ENCODE data around the gene TAPT1.

DNA sequence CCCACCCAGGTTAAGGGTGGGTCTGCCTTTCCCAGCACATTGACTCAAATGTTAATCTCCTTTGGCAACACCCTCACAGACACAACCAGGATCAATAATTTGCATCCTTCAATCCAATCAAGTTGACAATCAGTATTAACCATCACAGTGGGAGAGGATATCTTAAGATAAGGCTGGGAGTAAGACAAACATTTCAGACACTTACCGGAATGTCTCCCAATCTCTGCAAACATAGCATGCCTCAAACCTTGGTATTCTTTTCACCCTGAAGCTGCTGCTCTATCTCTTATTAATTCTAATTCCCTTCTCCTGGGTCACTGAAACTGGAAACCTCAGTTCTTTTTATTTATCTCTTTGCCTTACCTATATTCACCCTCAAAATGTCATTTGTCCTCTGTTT is 19.0 kb upstream of the TAPT1 start:
- TF ChIP-seq POLR2AphosphoS5 (IDR thresholded peaks at IDR 0.05; ENCODE audit: low read depth, low read length) (no peak), SIN3A (IDR thresholded peaks at IDR 0.05; ENCODE audit: borderline replicate concordance, insufficient read depth, low read length) (no peak), TAF1 (IDR thresholded peaks at IDR 0.05; ENCODE audit: borderline replicate concordance, insufficient read depth, low read length) (no peak), REST (IDR thresholded peaks at IDR 0.05; ENCODE audit: insufficient read depth in 1 of 2, low read depth in 2 of 2, low read length in 2 of 2) (no peak), FOXP2 (optimal IDR thresholded peaks at IDR 0.05; ENCODE audit: borderline replicate concordance, extremely low read depth, extremely low read length, insufficient read depth) (no peak)

All from PFSK-1 (cell line).